Activated T-helper 1 cell treated with Interleukin-2 at 50 U/mL for 16 hours (primary cell): ENCODE measurements around the gene MICU2.
A peak's percentile ranks its signal among the peaks of the same experiment; 100 is the strongest.

Experiments used
- DNase-seq: peaks from one replicate; pipeline ENCODE4 v3.0.0-alpha.2; 2020; ENCODE audit warnings: low read depth

The MICU2 gene

DNA sequence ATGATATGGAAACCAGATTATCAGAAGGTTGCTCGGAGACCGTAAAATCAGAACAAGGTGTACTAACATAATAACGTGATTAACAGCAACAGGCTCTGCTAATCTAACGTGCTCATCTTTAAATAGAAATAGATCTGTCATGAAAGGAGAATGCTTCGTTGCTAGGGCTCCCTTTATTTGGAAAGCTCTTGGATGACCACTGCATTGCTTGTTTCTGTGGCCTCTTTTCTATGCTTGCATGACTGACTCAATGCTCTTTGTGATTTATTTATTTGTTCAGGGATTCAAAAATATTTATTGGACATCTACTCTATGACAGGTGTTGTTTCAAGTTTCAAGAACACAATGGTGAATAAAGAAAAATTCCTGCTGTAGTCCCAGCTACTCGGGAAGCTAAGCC is 122.6 kb downstream of the MICU2 start:
- no peak for DNase-seq

DNA sequence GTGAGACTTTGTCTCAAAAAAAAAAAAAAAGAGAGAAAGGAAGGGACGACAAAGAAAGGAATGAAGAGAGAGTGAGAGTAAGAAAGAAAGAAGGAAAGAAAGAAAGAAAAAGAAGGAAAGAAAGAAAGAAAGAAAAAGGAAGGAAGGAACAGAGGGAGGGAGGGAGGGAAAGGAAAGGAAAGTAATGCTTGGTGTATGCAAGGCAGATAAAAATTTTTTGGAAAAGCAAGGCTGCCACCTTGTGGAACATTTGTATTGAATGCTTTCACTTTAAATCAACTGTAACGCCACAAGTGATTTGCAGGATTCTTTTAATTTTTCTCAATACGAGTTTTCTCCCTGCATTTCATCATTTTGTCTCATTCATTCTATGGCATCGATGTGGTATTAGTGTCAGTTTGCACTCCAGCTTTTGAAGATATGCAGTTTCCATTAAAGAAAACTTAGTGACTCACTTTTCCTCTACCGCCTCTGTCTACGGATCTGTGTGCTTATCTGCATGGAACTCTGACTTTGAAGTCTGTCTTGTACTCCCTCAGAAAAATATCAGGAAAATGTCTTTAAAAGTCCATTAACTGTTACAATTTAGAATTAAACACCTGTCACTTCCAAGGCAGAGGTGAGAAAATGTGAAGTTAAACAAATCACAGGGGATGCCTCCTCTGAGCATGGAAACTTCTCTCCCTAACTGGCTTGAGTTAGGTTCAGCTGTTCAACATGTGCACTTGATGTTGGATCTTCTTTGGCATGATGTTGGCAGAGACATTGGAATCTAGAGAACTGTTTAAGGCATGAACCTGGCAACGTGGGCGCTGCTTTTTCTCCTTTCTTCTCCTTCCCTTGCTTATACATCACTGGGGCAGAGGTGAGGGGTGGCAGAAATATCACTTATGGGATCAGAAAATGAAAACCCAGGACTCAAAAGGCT is 124.8 kb downstream of the MICU2 start:
- no peak for DNase-seq

DNA sequence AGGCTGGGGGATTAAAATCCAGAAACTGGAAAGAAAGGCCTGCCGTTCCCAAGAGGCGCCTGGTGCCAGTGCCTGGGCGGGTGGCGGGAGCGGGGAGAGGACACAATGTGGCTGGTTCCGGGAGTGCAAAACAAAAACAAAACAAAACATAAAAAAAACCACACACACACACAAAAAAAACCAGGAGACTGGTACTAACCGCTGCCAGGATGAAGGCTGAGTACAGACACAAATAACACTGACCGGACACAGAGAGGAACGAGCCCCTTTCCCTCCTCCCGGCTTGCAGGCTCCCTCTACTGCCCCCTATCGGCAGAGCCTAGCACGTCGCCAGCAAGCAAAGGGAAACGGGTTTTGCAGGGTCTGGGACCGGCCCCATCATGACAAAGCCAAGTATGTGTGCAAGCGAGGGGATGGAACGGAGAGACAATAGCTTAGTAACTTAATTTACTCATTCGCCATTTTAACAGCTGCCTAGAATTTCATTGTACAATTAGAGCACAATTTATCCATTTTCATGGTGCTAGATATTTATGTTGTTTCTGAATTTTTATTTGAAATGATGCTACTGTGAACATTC is 127.0 kb downstream of the MICU2 start:
- DNase-seq = peak; percentile 58

DNA sequence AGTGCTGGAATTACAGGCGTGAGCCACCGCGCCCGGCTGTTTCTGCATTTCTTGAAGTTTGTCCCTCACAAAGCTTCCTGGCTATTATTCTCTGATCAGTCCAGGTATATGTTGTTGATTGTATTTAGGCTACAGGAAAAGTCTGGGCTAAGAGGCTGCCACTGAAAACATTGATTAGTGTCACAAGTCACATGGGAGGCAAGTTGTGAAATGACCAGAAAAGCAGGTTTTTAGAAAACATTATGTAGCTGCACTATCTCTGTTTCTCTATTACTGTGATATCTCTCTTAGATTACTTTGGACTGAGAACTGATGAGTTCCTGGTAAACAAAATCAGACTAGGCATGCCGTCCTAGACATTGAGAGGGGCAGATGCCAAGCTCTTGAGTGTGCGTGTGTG is 128.9 kb downstream of the MICU2 start:
- no peak for DNase-seq

DNA sequence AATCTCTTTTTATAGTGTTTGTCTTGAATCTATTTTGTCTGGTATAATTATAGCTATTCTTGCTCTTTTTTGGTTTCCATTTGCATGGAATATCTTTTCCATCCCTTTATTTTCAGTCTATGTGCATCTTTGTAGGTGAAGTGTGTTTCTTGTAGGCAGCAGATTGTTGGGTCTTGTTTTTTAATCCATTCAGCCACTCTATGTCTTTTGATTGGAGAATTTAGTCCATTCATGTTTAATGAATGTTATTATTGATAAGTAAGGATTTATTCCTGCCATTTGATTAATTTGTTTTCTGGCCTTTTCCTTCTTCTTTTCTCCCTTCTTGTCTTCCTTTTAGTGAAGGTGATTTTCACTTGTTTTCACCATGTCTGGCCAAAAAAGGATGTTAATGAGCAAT is 133.2 kb downstream of the MICU2 start:
- no peak for DNase-seq

DNA sequence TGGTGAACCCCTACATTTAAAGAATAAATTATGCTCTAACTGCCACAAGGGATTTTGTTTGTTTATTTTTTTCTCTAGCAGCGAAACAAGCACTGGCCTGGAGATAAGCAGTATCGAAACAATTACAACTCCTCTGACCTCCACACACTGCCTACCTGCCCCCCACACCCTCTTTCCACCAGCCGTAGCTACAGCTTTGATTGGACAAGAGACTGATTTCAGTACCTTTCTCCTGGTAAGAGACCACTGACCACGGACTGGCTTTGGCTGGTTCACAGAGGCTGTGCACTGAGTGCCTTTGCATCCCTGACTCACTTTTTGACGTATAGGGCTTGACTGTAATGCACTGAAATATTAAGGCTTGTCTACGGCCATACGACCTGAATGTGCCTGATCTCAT is 137.4 kb downstream of the MICU2 start:
- DNase-seq = no peak

DNA sequence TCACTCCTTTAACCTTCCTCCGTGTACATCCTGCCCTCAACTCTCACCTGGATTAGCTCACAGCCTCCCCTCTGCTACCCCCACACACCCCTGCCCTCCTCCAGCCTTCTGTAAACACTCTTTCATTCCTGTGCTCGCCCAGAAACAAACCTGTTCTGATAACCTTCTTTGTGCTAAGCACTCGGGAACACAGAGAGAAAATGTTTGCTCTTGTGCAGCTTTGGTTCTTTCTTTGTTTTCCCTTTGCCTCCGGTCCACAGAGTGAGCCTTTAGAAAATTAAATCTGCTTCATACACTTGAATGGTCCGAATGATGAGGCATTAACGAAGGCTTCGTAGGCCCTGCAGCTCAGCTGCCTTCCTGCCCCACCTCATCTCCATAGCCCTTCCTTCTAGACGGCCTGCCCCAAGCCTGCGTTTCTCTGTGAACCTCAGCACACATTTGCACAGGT is 138.2 kb downstream of the MICU2 start:
- DNase-seq = no peak

DNA sequence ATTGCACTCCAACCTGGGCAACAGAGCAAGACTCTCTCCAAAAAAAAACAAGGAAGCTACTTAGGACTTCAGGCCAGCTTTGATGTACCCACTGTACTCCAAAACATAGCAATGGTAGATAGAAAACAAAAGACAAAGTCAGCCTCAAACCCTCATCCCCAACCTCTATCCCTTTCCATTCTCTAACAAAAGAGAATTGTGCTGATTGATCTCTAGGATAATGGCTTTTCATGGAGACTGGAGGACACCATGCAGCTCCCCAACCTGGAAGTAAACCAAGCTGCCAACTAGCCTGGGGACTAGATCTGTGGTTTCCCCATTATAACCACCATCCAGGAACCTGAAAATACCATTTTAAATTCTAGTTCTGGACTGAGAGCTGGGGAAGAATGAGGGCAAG is 140.5 kb downstream of the MICU2 start:
- DNase-seq = no peak

DNA sequence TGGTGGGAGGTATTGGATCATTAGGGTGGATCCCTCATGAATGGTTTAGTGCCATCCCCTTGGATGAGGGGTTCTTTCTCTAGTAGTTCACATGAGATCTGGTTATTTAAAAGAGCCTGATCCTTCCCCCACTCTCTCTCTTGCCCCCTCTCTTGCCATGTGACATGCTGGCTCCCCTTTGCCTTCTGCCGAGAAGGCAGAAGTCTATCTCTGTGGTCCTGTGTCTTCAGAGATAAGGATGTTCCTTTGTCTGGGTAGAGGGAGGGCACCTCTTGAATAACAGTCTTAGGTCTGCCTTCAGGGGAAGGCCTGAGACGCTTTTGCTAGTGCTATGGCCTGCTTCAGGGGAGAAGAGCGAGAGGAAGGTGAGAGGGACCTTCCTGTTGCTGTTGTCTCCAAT is 142.8 kb downstream of the MICU2 start:
- DNase-seq = no peak

DNA sequence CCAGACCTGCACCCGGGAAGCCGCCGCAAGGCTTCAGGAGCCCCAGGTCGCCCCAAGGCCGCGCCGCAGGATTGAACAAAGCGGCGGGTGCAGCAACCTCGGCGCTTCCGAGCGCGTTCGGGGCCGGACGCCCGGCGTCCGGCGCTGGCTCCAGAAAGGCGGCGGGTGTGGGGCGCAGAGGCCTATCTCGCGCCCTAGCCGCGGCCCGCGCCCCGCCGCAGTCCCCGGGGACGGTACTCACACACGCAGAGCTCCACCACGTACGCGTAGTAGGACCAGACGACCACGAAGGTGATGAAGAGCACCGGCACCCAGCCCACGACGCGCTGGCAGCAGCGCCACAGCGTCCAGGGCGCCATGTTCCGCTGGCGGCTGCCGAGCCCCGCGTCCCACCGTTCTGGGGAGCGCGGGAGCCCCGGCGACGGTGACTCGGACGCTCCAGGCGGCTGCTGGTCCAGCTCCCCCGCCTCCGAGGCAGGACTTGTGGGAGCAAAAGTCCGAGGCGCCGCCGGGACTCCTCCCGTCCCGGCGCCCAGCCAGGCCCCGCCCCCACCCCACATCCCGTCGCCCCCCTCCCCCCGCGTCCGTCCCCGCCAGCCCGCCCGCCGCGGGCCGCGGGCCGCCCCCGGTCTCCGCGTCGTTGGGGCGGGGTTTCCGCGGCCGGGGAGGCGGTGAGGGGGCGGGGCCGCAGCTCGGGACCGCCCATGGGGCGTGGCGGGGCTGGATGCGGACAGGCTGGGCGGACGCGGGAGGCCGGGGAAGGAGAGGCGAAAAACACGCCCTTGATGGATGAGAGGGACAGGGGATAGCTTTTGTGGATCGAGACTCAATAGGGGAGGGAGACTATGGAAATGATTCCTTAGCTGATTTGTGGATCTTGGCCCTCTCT is 144.9 kb downstream of the MICU2 start, which contains the start of gene ZDHHC20:
TSS of gene ZDHHC20 (minus strand) at position 491 of the 889 bp plus-strand sequence. CDS start at position 359, 132 bp downstream.
- peak; percentile 89 for DNase-seq

DNA sequence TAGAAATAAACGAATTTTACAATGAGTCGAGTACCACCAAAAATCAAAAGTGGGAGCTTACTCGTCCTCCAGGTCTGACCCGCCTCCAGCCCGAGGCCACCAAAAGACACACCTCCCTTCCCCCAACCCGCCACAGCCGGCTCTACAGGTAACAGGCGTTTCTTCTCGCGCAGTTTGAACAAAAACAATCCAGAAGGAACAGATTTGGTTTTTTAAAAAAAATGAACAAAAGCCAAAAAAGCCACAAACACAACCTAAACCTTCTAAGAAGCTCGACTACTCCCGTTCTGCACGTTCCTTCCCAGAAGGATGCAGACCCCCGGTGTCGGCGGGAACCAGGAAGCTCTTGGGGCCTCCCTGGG is 145.5 kb downstream of the MICU2 start:
- peak; percentile 32 for DNase-seq

DNA sequence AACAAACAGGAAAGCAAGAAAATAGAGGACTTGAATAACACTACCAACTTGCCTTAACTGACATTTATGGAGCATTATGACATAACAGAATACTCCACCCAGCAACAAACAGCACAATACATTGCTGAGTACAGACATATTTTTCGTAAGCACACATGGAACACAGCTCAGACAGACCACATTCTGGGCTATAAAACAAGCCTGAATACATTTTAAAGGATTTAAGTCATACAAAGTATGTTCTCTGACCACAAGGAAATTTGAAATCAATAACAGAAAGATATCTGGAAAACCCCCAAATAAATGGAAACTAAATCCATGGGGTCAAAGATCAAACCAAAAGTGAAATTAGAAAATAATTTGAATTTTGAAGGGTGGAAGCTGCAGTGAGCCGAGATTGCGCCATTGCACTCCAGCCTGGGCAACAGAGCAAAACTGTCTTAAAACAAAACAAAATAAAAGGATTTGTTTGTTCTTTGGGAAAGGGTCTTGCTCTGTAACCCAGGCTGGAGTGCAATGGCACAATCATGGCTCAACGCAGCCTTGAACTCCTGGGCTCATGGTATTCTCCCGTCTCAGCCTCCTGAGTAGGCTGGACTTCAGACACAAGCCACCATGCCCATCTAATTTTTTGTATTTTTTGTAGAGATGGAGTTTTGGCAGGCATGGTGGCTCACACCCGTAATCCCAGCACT is 150.4 kb downstream of the MICU2 start:
- no peak for DNase-seq

DNA sequence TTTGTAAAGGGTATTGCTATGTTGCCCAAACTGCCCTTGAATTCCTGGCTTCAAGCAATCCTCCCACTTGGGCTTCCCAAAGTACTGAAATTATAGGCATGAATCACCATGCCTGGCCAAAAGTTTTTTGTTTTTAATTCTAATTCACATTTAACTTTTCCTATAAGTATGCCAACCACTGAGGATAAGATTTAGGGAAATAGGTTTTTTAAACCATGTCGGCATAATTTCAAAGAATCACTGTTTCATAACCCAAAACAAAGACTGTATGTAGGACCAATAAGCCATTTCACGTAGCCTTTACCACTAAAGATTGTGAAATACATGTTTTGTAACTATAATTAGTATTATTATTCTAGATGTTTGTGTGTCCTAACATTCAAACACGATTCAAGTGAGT is 153.0 kb downstream of the MICU2 start:
- DNase-seq = no peak

DNA sequence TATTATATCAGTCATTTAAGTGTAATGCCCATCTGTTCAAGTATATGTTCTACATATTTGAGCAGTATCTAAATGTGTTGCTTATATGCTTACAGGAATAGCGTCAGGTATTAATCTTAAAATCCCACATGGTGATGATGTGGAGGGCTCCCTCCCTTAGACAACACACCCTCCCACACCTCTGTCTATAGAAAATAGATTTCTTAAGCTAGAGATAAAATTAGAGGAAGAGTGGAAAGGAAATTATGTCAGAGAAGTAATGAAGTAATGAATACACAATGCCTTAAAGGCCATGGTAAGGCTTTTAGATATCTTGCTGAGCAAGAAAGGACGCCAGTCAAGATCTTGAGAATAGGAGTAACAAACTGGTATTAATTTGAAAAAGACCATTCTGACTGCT is 157.3 kb downstream of the MICU2 start:
- DNase-seq = no peak

DNA sequence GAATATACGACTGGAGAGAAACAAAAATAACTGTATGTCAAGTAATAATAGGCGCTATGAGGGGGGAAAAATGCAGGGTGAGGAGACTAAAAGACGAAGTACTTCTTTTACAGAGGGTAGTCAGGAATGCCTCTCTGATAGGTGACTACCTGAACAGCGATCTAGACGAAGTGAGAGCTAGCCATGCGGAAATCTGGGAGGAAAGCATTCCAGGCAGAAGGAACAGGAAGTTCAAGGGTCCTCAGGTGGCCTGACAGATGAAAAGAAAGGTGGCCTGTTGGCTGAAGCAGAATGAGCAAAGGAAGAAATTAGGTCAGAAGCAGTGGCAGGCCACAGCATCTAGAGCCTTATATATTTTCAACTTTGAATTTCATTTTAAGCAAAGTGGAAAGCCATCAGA is 158.2 kb downstream of the MICU2 start:
- no peak for DNase-seq

DNA sequence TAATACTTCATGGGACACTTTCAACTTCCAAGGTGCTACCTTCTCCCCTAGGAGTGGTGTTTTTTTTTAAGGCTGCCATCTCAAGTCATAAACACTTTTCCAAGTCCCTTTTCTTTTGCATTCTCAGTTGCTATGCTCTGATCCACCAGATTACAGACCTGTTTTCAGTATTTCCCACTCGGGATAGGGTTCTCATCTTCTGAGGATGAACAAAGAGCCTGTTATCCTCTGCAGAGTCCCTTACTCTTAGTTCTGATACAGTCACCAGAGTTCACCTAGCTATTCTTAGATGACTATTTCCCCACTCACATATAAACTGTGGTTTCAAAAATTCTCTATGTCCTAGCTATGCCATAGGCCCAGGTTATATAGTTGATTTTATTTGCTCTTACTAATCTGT is 160.8 kb downstream of the MICU2 start:
- DNase-seq = no peak
